Parathyroid adenoma (tissue), 2 donors: ENCODE measurements around the gene MED4.

Experiments
- H2AFZ ChIP-seq: fragments of 300-600 bp; sonication (generic); one replicate; pipeline ENCODE4 v1.7.0; 2017; ENCODE audit warnings: antibody characterized with exemption, mild to moderate bottlenecking
- H3K27ac ChIP-seq: fragments of 300-600 bp; sonication (generic); one replicate; pipeline ENCODE4 v1.7.0; 2017
- H3K27me3 ChIP-seq: fragments of 300-600 bp; sonication (generic); one replicate; pipeline ENCODE4 v1.7.0; 2017; ENCODE audit warnings: low read length; ENCODE audit not compliant: control insufficient read depth, insufficient read depth
- H3K36me3 ChIP-seq: fragments of 300-600 bp; sonication (generic); one replicate; pipeline ENCODE4 v1.7.0; 2017; ENCODE audit warnings: low read length; ENCODE audit not compliant: control insufficient read depth, insufficient read depth
- H3K4me1 ChIP-seq: fragments of 300-600 bp; sonication (generic); one replicate; pipeline ENCODE4 v1.7.0; 2017; ENCODE audit warnings: control low read depth
- H3K4me2 ChIP-seq: fragments of 300-600 bp; sonication (generic); one replicate; pipeline ENCODE4 v1.7.0; 2017; ENCODE audit warnings: low read length
- H3K4me3 ChIP-seq: fragments of 300-600 bp; sonication (generic); one replicate; pipeline ENCODE4 v1.7.0; 2017; ENCODE audit warnings: low read depth, low read length
- H3K79me2 ChIP-seq: fragments of 300-600 bp; sonication (generic); one replicate; pipeline ENCODE4 v1.7.0; 2017; ENCODE audit warnings: control low read depth
- H3K9ac ChIP-seq: fragments of 300-600 bp; sonication (generic); one replicate; pipeline ENCODE4 v1.7.0; 2017; ENCODE audit warnings: mild to moderate bottlenecking
- H3K9me3 ChIP-seq: fragments of 300-600 bp; sonication (generic); one replicate; pipeline ENCODE4 v1.7.0; 2017; ENCODE audit warnings: low read length; ENCODE audit not compliant: control insufficient read depth
- CTCF ChIP-seq: fragments of 300-600 bp; sonication (generic); IDR thresholded peaks from one replicate; pipeline ENCODE4 v1.7.0; 2017; ENCODE audit warnings: antibody characterized with exemption, mild to moderate bottlenecking
- donor health status: primary hyperparathyroidism.

The MED4 gene

DNA sequence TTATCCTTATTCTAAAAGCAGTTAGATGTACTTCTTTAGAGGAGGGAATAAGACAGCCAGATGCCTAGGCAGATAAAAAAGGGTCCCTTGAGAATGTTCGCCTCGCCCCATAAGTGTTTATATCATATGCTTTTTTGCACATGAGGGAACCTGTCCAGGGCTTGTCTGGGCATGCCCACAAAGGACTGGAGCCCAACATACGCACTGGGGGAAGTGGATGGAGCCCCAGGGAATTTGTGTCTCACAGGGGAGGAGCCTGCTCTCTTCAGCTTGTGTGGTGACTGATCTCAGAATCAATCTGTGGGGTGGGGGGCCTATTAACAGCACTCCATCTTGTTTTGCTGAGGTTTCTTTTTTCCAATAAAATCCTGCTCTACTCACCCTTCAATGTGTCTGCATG is 22.6 kb downstream of the MED4 start:
- Histone ChIP-seq H3K79me2 (no peaks in the 10 kb centered on the region), H3K9ac (no peak overlapping the region), H3K4me2 (no peak overlapping the region), H3K9me3 (no peaks in the 10 kb centered on the region), H3K27ac (no peak overlapping the region), H3K4me3 (no peak overlapping the region), H3K36me3 (no peaks in the 10 kb centered on the region), H3K27me3 (no peaks in the 10 kb centered on the region), H3K4me1 (no peaks in the 10 kb centered on the region), H2AFZ (no peak overlapping the region)
- TF ChIP-seq CTCF = no peak

DNA sequence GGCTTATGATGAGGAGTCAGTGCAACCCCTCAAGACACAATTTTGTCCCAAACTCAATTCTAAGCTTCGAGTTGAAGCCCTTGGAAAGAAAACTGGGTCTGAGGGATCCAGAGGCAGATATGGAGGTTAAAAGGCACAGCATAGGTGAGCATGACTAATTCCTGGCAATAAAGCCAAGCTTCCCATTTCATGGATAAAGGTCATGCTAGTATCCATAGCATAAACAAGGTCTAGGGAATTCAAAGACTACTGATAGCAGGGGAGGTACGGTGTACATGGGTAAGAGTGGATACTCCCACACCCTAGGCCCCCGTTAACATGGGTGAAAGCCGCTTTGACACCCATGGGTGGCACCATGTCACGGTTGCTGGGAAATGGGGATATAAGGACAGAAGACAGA is 24.0 kb downstream of the MED4 start:
- no peak overlapping the region for H3K9ac ChIP-seq
- H3K27me3 ChIP-seq = no peaks in the 10 kb centered on the region
- H3K79me2 ChIP-seq = no peaks in the 10 kb centered on the region
- no peaks in the 10 kb centered on the region for H3K36me3 ChIP-seq
- no peaks in the 10 kb centered on the region for H3K4me1 ChIP-seq
- H3K27ac ChIP-seq = no peak overlapping the region
- no peak overlapping the region for H3K4me2 ChIP-seq
- no peak overlapping the region for H3K4me3 ChIP-seq
- no peak for TF ChIP-seq CTCF
- no peak overlapping the region for H2AFZ ChIP-seq
- no peaks in the 10 kb centered on the region for H3K9me3 ChIP-seq

DNA sequence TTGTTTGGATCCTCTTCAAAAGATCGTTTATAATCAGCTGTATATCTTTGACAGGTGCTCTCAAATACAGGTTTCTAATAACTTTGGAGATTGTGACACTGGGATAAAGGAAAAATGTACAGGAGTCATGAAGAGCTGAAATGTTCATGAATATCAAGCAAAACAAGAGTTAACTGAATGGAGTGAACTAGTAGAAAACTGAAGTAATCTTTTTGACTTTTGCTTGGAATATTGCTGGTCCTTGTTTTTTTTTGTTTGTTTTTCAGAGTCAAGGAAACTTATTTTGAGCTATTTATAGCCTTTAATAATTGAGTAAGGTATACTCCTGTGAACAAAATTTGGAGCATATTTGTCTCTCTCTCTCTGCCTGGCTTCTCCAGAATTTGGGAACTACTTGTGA is 25.3 kb downstream of the MED4 start:
- H3K4me3 ChIP-seq = no peak overlapping the region
- no peak for TF ChIP-seq CTCF
- H3K4me1 ChIP-seq = no peaks in the 10 kb centered on the region
- H3K36me3 ChIP-seq = no peaks in the 10 kb centered on the region
- H3K4me2 ChIP-seq = no peak overlapping the region
- no peak overlapping the region for H3K27ac ChIP-seq
- H2AFZ ChIP-seq = no peak overlapping the region
- no peaks in the 10 kb centered on the region for H3K27me3 ChIP-seq
- H3K79me2 ChIP-seq = no peaks in the 10 kb centered on the region
- no peak overlapping the region for H3K9ac ChIP-seq
- H3K9me3 ChIP-seq = no peaks in the 10 kb centered on the region

- no peaks in the 10 kb centered on the region for H3K36me3 ChIP-seq
- no peak for TF ChIP-seq CTCF
Measured at GRCh38 chr13:48068952-48069351, 26.0 kb downstream of the MED4 start.

DNA sequence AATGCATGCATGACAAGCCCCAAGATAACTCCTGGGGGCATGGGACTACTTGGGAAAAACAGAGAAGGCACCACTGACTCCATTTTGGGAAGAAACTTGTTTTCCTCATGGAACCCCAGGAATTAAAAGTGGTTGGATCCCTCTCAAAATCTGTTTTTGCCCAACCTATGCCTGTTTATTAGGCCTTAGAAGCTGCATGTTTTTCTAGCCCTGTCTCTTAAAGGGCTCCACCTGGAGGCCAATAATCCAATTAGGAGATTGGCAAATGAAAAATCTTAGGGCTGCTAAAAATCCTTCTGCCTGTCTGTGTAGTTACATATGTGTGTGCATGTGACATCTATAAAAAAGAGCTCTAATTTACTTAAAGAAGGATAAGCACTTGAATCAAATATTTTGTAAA is 26.9 kb downstream of the MED4 start:
- no peak overlapping the region for H3K4me2 ChIP-seq
- no peaks in the 10 kb centered on the region for H3K79me2 ChIP-seq
- no peak overlapping the region for H3K9ac ChIP-seq
- no peak overlapping the region for H2AFZ ChIP-seq
- H3K27ac ChIP-seq = no peak overlapping the region
- H3K4me1 ChIP-seq = no peaks in the 10 kb centered on the region
- no peaks in the 10 kb centered on the region for H3K36me3 ChIP-seq
- no peaks in the 10 kb centered on the region for H3K27me3 ChIP-seq
- H3K4me3 ChIP-seq = no peak overlapping the region
- no peaks in the 10 kb centered on the region for H3K9me3 ChIP-seq
- TF ChIP-seq CTCF = no peak

More at GRCh38 chr13:48068952-48069351, 26.0 kb downstream of the MED4 start:
- Histone ChIP-seq H3K4me3 (no peak overlapping the region), H3K9me3 (no peaks in the 10 kb centered on the region), H3K4me2 (no peak overlapping the region), H3K4me1 (no peaks in the 10 kb centered on the region), H2AFZ (no peak overlapping the region), H3K27me3 (no peaks in the 10 kb centered on the region), H3K79me2 (no peaks in the 10 kb centered on the region), H3K27ac (no peak overlapping the region), H3K9ac (no peak overlapping the region)
